GM19328 (cell line): ENCODE results near the gene GPA33.

Experiments used
- ATAC-seq: cut with Tn5 transposase; IDR thresholded peaks from one replicate; pipeline ENCODE4 v1.9.1; 2021; ENCODE audit warnings: mild to moderate bottlenecking, moderate library complexity; ENCODE audit not compliant: unreplicated experiment

Gene GPA33

GRCh38 chr1:167118188-167118587, 28.0 kb upstream of the GPA33 start:
- ATAC-seq, result no peak

- ATAC-seq, result no peak
These were observed 27.0 kb upstream of the GPA33 start for GRCh38 chr1:167117225-167117624.

- no peak for ATAC-seq
These were observed 26.0 kb upstream of the GPA33 start for GRCh38 chr1:167116174-167116573.

GRCh38 chr1:167115655-167116054, 25.5 kb upstream of the GPA33 start:
- no peak for ATAC-seq

GRCh38 chr1:167114725-167115124, 24.5 kb upstream of the GPA33 start:
- no peak for ATAC-seq

- no peak for ATAC-seq
These were observed 21.9 kb upstream of the GPA33 start for GRCh38 chr1:167111868-167112709.

GRCh38 chr1:167110586-167110985, 20.4 kb upstream of the GPA33 start:
- no peak for ATAC-seq

- ATAC-seq, result no peak
These were observed 18.9 kb upstream of the GPA33 start for GRCh38 chr1:167109125-167109524.

- no peak for ATAC-seq
These were observed 17.3 kb upstream of the GPA33 start for GRCh38 chr1:167107456-167107855.

- ATAC-seq, result no peak
These were observed 15.9 kb upstream of the GPA33 start for GRCh38 chr1:167106119-167106461.

- ATAC-seq, result no peak
These were observed 15.3 kb upstream of the GPA33 start for GRCh38 chr1:167105271-167106118.

GRCh38 chr1:167104256-167104633, 14.1 kb upstream of the GPA33 start:
- ATAC-seq, result no peak

- no peak for ATAC-seq
These were observed 12.9 kb upstream of the GPA33 start for GRCh38 chr1:167102906-167103573.

GRCh38 chr1:167101754-167102153, 11.6 kb upstream of the GPA33 start:
- no peak for ATAC-seq

GRCh38 chr1:167100730-167101129, 10.6 kb upstream of the GPA33 start:
- no peak for ATAC-seq

- ATAC-seq, result no peak
These were observed 9.7 kb upstream of the GPA33 start for GRCh38 chr1:167099851-167100250.

- no peak for ATAC-seq
These were observed 5.2 kb upstream of the GPA33 start for GRCh38 chr1:167095368-167095767.

GRCh38 chr1:167094690-167095089, 4.5 kb upstream of the GPA33 start:
- no peak for ATAC-seq

- ATAC-seq, result no peak
These were observed 3.8 kb upstream of the GPA33 start, which contains the start of gene STYXL2 for GRCh38 chr1:167093846-167094516. Gene STYXL2 (plus strand): TSS chr1:167094075. CDS start chr1:167094850, 775 bp downstream.

GRCh38 chr1:167092653-167093052, 2.5 kb upstream of the GPA33 start:
- ATAC-seq, result no peak

GRCh38 chr1:167089939-167090313, 251 bp downstream of the GPA33 start:
- no peak for ATAC-seq
